GM10248 (cell line): Measurements from ENCODE around the gene DFFB.

ENCODE experiments used
- CTCF ChIA-PET: fragments of 300-600 bp; sonication (Branson Sonifier 250); formaldehyde crosslinking; extraction: SDS; loops from one replicate; lab custom pipeline; 2021; ENCODE audit warnings: antibody characterized with exemption; lab: Yijun Ruan, JAX
- POLR2A ChIA-PET: fragments of 350-650 bp; sonication (Branson Sonifier 250); formaldehyde crosslinking; extraction: SDS; loops from one replicate; lab custom pipeline; 2020; ENCODE audit warnings: antibody characterized with exemption; lab: Yijun Ruan, JAX
- DNase-seq: peaks from one replicate; pipeline ENCODE4 v3.0.0; 2012; ENCODE audit errors: extremely low spot score
- CTCF ChIP-seq: IDR thresholded peaks from 2 replicates; pipeline ENCODE4 v1.5.1; 2012; ENCODE audit warnings: mild to moderate bottlenecking, low read depth; ENCODE audit errors: extremely low read depth, missing control alignments, control extremely low read depth

The DFFB gene

GRCh38 chr1:3865606-3866160 is 8.4 kb downstream of the DFFB start:
- ChIA-PET POLR2A (no interaction called here), CTCF (no interaction called here)
- no peak for DNase-seq
- no peak for TF ChIP-seq CTCF

GRCh38 chr1:3868464-3869006 is 11.3 kb downstream of the DFFB start:
- POLR2A ChIA-PET, result no interaction called here
- no peak for DNase-seq
- CTCF ChIA-PET, result interaction anchor here (1.3 kb wide), 1 partner anchor 30 kb away, joined by 3 read pairs; no protein-coding TSS in a partner anchor
- no peak for TF ChIP-seq CTCF

GRCh38 chr1:3869751-3870301 is 12.6 kb downstream of the DFFB start:
- DNase-seq, result no peak
- POLR2A ChIA-PET, result no interaction called here
- no peak for TF ChIP-seq CTCF
- CTCF ChIA-PET, result interaction anchor here (1.1 to 1.3 kb wide), 2 partner anchors 15 to 31 kb away, joined by 3 read pairs; no protein-coding TSS in a partner anchor

GRCh38 chr1:3871451-3871805 is 14.2 kb downstream of the DFFB start:
- no peak for TF ChIP-seq CTCF
- no peak for DNase-seq
- ChIA-PET POLR2A (no interaction called here), CTCF (no interaction called here)

- ChIA-PET POLR2A (no interaction called here), CTCF (interaction anchor here (1.2 to 2.1 kb wide), 2 partner anchors 16 to 18 kb away, joined by 3 to 6 read pairs; no protein-coding TSS in a partner anchor)
- TF ChIP-seq CTCF, result no peak
- no peak for DNase-seq
These were observed 15.3 kb downstream of the DFFB start for GRCh38 chr1:3872546-3872945.

- ChIA-PET POLR2A (no interaction called here), CTCF (no interaction called here)
- TF ChIP-seq CTCF, result no peak
- no peak for DNase-seq
These were observed 17.5 kb downstream of the DFFB start for GRCh38 chr1:3874736-3875135.
